Spleen (tissue), 7 donors: ENCODE results near the gene RSPRY1.

Experiments
- POLR2A ChIP-seq, 3 donors: fragments of 450-650 bp; IDR thresholded peaks; one replicate each; pipeline ENCODE4 v1.5.1; 2017; ENCODE audit warnings: antibody characterized with exemption in 3 of 3, mild to moderate bottlenecking in 1 of 3
- POLR2AphosphoS5 ChIP-seq, 3 donors: sonication (generic); formaldehyde crosslinking; IDR thresholded peaks; one replicate each; pipeline ENCODE4 v1.5.1; 2017; ENCODE audit warnings: antibody characterized with exemption in 3 of 3
- TF ChIP-seq, protein P1 (sequence below), 11 experiments: fragments of 200-600 bp in 7 of 11; fragments of 450-650 bp in 4 of 11; sonication (generic) in 4 of 11; IDR thresholded peaks in 8 of 11; conservative IDR thresholded peaks in 3 of 11; 1 replicate in 7 of 11; 2 replicates in 4 of 11; pipeline versions ENCODE4 v1.4.0 to v1.8.0; 2016 to 2021; ENCODE audit warnings: antibody characterized with exemption in 11 of 11, inconsistent platforms in 4 of 11, mild to moderate bottlenecking in 1 of 11
- donor health status: DM: no; HTN: no; CAD: no; lungs with moderate emphysema.
- donor health status: DM: no; HTN: no; CAD: no.
- donor health status: DM: no; HTN: no; CAD: no.

DNA sequence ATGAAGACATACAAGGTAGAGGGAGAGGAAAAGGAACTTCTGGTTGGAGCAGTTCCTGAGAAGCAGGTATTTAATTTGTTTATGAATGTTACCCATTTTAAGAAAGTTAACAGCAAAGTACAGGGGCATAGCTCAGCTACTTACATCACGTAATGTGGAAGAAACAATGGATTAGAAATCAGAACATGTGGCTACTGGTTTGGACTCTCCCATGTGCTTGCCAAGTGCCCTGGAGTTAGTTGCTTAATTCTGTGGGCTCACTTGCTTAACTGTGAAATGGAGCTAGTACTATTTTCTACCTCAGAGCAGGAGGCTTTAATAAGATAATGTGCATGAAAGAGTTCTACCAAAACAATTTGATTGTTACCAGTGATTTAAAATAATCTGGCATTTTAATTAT, 27.3 kb downstream of the RSPRY1 start:
- TF ChIP-seq, protein P1, sequence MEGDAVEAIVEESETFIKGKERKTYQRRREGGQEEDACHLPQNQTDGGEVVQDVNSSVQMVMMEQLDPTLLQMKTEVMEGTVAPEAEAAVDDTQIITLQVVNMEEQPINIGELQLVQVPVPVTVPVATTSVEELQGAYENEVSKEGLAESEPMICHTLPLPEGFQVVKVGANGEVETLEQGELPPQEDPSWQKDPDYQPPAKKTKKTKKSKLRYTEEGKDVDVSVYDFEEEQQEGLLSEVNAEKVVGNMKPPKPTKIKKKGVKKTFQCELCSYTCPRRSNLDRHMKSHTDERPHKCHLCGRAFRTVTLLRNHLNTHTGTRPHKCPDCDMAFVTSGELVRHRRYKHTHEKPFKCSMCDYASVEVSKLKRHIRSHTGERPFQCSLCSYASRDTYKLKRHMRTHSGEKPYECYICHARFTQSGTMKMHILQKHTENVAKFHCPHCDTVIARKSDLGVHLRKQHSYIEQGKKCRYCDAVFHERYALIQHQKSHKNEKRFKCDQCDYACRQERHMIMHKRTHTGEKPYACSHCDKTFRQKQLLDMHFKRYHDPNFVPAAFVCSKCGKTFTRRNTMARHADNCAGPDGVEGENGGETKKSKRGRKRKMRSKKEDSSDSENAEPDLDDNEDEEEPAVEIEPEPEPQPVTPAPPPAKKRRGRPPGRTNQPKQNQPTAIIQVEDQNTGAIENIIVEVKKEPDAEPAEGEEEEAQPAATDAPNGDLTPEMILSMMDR (IDR thresholded peaks at IDR 0.05 in 8 of 11, conservative IDR thresholded peaks at IDR 0.05 in 3 of 11): no peak
- TF ChIP-seq POLR2A (IDR thresholded peaks at IDR 0.05): no peak
- TF ChIP-seq POLR2AphosphoS5 (IDR thresholded peaks at IDR 0.05): no peak
